ENCODE measurements around the gene C12orf54.
"Not testable (repeated sequence)": the region's sequence is repeated elsewhere in the genome, so short reads cannot be mapped to it uniquely, and the experiment has no call there.

The C12orf54 gene

DNA sequence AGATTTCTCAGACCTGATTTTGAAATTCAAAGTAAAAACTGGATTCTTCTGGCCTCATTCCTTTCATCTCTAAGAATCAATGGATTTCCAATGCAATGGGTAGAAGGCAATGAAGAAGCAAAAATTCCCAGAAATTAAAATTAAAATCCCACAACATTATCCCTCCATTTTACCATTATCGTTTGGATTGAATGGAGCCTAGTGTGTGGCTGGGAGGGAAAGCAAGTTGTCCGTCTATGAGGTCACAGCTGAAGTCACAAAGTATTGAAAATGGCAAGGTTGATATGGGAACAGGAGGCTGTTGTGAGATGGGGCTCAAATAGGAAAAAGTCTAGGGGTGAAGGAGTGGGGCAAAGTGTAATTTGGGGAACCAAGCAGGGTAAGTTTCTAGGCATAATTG, at the start of gene C12orf54:
TSS of gene C12orf54 (plus strand) at position 301 of the 400 bp plus-strand sequence. CDS start 799 bp downstream, outside the sequence.
- DNase-seq = no peak

DNA sequence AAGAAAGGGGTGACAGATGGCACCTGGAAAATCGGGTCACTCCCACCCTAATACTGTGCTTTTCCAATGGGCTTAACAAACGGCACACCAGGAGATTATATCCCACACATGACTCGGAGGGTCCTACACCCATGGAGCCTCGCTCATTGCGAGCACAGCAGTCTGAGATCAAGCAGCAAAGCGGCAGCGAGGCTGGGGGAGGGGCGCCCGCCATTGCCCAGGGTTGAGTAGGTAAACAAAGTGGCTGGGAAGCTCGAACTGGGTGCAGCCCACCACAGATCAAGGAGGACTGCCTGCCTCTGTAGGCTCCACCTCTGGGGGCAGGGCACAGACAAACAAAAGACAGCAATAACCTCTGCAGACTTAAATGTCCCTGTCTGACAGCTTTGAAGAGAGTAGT, 48.3 kb upstream of the C12orf54 start:
- DNase-seq = not testable (repeated sequence)

DNA sequence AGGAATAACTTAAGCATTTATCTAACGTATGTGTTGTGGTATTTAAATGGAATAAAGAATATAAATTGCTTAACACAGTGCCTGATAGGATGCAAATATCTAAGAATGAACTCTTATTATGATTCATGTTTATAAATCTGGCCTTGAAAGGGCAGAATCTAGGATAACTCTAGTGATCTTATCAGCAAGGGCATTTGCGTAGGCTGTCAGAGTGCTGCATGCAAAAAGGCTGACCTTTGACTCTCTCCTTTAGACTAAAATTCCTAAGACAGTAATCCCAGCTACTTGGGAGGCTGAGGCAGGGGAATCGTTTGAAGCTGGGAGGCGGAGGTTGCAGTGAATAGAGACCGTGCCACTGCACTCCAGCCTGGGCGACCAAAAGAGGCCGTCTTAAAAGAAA, 41.2 kb upstream of the C12orf54 start:
- no peak for DNase-seq

DNA sequence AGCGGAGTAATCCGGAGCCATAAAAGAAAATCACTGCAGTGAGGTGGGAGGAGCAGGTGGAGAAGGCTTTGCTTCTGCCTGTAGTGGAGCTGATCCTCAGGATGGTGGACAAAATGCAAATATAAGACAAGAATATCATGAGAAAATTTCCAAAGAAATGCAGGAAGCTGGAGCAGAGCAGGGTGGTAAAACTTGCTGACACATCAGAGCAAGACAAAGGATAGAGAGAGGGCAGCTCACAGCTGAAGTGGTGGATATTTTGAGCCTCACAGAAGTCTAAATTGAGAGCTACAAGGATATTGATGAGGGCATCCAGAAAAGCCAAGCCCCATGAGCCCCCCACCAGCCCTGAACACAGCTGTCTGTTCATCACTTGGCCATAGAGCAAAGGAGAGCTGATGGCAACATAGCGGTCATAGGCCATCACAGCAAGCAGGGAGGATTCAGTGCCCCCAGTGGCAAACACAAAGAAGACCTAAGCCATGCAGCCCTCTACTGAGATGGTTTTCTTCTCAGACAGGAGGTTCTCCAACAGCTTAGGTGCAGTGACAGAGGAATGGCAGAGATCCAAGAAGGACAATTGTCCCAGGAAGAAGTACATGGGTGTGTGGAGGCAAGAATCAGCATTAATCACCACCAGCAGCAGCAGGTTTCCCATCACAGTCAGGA, 40.0 kb upstream of the C12orf54 start:
- peak; percentile 43 for DNase-seq

DNA sequence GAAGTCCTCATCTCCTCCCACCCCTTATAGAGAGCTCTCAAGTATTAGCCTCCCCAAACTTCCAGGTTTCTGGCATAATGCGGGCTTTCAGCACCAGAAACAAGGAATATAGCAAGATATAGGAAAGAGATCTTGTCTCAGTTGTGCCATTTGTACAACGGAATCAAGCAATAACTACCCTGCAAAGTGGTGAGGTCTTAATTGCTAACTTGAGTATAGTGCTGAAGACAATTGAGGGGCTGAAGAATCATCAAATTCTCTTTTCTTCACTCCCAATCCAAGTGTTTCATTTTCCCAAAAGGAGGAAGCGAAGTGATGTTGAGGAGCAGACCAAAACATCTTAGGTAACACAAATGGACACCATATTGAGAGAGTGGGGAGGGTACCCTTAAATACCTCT, 36.8 kb upstream of the C12orf54 start:
- DNase-seq = no peak

DNA sequence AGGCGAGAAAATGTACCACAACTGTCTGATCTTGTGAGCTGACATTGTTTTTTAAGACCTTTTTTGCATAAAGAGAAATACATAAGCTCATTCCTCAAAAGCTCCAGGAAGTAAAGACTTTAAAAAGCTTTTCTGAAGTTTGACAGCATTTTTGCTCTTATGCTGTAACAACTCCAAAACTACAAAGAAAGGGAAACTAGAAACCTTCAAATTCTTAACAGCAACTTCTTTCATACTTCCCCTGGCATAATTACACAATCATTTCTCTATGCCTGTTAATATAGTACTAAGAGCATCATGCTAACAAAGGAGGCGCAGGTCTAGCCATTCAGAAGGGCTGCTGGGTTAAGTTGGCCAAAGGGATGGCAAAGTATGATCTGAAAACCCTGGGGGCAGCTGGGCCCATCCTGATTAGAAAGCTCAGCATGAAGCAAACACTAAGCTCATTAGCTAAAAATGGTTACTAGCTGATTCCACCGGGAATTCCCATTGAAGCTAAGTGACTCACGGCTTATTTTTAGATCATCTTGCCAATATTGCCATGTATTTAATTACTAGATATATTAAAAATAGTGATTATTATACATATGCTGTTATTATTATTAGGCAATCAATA, 36.0 kb upstream of the C12orf54 start:
- DNase-seq = no peak

DNA sequence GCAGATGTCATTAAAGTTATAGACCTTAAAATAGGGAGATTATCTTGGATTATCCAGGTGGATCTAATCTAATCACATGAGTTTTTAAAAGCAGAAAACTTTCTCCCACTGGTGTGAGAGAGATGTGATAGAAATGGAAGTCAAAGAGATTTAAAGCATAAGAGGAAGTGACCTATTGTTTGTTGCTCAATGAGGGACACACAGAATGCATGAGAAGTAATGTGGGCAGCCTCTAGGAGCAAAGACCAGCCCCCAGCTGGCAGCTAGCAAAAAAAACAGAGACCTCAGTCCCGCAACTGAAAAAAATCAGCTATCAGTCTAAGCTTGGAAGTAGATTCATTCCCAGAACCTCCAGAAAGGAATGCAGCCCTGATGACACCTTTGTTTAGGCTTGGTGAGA, 34.5 kb upstream of the C12orf54 start:
- peak; percentile 45 for DNase-seq

DNA sequence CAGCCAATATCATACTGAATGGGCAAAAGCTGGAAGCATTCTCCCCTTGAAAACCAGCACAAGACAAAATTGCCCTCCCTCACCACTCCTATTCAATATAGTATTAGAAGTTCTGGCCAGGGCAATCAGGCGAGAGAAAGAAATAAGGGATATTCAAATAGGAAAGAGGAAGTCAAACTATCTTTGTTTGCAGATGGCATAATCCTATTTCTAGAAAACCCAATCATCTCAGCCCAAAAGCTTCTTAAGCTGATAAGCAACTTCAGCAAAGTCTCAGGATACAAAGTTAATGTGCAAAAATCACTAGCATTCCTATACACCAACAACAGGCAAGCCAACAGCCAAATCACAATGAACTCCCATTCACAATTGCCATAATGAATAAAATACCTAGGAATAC, 30.9 kb upstream of the C12orf54 start:
- DNase-seq = peak; percentile 85

DNA sequence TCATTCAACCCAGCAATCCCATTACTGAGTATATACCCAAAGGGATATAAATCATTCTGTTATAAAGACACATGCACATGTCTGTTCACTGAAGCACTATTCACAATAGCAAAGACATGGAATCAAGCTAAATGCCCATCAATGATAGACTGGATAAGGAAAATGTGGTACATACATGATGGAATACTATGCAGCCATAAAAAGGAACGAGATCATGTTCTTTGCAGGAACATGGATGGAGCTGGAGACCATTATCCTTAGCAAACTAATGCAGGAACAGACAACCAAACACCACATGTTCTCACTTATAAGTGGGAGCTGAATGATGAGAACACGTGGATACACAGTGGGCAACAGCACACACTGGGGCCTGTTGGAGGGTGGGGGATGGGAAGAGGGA, 29.3 kb upstream of the C12orf54 start:
- not testable (repeated sequence) for DNase-seq

DNA sequence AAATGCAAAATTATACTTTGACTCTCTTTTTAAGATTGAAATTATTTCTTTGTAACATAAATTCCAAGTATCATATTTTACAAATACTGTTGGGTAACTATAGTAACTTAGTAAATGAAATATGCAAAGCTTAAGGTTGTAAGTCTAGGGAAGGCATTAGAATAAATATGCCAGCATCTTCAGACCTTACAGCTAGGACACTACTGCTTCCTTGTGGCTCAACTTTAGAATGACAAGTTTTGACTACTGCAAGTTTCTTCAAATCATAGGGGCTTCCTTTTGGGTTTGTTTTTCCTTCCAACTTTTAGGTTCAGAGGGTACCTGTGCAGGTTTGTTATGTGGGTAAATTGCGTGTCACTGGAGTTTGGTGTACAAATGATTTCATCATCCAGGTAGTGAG, 27.6 kb upstream of the C12orf54 start:
- DNase-seq = peak; percentile 74

DNA sequence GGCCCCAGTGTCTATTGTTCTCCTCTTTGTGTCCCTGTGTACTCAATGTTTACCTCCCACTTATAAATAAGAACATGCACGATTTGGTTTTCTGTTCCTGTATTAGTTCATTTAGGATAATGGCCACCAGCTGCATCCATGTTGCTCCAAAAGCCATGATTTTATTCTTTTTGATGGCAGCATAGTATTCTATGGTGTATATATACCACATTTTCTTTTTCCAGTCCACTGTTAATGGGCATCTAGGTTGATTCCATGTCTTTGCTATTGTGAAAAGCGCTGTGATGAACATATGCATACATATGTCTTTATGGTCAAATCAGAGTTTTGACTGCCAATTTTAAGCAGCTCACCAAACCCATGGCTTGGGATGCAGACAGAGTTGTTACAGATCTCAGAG, 27.2 kb upstream of the C12orf54 start:
- DNase-seq = no peak

DNA sequence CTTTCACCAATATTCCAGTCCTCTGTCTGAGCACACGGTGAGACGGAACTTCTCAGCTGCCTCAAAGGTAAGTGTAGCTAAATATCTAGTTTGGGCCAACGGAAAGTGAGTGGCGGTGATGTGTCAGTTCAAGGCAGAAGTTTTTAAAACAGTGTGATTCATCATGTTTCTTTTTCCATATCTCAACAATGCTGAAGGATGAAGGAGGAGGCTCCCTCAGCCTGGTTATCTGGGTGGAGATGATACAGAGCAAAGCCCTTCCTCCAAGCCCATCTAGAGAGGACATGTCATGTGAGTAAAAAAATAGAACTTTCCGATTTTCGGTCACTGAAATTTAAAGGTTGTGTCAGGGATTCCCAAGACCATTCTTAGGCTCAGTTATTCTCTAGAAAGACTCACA, 23.0 kb upstream of the C12orf54 start:
- peak; percentile 34 for DNase-seq

DNA sequence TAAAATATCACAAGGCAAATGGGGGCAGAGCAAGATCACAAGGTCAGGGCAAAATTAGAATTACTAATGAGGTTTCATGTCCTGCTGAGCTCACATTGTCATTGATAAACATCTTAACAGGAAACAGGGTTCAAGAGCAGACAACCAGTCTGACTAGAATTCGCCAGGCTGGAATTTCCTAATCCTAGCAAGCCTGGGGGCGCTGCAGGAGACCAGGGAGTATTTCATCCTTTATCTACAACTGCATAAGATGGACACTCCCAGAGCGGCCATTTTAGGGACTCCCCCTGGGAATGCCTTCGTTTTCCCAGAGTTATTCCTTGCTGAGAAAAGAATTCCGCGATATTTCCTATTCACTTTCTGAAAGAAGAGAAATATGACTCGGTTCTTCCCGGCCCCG, 13.3 kb upstream of the C12orf54 start:
- DNase-seq = not testable (repeated sequence)

DNA sequence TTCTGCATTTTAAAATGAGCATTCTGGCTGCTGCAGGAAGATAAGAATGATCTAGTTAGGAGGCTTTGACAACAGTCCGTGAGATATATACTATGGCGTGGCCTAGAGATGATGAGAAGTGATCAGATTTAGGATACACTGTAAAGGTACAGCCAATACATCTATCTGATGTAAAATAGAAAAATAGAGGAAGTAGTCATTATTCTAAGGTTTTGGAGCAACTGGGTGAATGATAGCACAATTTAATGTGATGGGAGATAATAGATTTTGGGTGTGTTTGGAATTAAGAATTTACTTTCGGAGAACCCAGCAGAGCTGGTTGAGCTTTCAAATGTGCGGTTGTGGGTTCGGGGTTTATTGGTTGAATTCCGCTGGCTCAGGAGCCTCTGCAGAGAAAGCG, 10.0 kb upstream of the C12orf54 start, which contains the start of gene ANP32D:
TSS of gene ANP32D (plus strand) at position 301 of the 400 bp plus-strand sequence. CDS start 106 bp downstream, outside the sequence.
- DNase-seq = no peak

DNA sequence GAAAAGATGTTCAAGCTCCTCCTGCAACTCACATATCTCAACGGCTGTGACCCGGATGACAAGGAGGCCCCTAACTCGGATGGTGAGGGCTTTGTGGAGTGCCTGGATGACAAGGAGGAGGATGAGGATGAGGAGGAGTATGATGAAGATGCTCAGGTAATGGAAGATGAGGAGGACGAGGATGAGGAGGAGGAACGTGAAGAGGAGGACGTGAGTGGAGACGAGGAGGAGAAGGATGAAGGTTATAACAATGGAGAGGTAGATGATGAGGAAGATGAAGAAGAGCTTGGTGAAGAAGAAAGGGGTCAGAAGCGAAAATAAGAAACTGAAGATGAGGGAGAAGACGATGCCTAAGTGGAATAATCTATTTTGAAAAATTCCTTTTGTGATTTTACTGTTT, 9.2 kb upstream of the C12orf54 start:
- no peak for DNase-seq

DNA sequence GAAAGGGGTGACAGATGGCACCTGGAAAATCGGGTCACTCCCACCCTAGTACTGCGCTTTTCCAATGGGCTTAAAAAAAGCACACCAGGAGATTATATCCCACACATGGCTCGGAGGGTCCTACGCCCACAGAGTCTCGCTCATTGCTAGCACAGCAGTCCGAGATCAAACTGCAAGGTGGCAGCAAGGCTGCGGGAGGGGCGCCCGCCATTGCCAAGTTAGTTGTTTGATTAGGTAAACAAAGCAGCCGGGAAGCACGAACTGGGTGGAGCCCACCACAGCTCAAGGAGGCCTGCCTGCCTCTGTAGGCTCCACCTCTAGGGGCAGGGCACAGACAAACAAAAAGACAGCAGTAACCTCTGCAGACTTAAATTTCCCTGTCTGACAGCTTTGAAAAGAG, 7.8 kb upstream of the C12orf54 start:
- DNase-seq = not testable (repeated sequence)

DNA sequence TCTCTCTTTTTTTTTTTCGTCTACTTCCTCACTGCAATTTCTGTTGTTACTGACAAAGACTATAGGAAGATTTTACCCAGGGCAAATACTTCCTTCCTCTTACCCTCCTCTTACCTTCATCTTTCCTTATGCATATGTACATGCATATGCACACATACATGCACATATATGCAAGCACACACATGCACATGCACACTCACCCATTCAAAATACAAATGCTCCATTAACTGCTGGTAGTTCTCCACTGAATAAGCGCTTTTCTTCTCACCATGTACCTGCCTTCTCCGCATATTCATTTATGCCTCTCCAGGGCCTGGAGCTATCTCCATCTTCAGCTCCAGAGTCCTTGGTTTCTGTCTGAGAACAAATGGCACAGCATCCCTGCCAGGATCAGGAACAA, 632 bp downstream of the C12orf54 start:
- DNase-seq = no peak

DNA sequence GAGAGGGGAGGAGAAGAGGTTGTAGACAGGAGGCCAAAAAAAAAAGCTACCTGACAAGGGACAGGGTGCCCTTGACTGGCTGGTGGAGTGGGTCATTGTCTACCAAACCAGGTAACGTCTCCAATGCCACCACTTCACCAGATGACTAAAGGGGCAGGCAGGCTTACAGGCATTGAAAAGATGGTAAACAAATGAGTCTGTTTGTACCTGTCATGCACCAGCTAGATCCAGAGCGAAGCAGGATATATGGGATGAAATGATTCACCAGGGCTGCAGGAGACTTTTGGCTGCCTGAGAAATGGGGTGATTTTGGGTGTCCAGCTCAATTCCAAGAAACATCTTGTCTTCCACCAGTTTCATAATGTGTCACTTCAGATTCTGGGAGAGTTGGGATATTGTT, 4.0 kb downstream of the C12orf54 start:
- DNase-seq = no peak

DNA sequence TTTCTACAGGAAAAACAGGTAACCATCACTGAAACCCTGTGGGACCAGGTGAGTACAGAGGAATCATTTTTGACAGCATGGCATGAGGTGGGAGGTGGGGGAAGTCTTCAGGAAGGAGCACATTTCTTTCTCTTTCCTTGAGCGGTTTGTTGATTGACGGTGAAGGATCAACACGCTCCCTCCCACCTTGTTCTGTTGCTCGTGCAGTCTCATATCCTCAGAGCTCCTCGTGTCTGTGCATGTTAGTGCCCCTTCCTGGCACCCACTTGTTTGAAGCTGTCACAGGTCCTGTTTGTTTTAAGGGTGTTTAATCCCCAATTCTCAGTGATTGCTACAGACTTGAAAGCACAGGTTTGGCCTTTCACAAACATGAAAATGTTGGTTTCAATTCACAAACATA, 4.4 kb downstream of the C12orf54 start:
- DNase-seq = no peak

DNA sequence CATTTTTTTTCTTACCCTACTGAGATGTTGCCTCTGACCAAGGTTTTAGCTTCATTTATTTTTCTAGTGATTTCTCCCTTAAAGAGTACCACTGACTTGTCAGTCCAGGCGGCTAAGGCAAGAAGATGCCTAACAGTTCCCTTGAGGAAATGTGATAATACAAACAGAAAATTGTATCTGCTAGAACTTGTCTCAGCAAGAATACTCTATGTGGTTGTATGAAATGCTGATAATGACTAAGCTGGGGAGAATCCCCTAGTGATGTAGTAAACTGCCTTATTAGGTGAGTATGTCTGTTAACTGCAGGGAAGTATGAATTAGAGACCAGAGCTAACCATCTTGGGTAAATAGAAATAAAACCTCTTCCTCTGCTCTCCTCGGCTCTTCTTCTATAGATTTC, 6.7 kb downstream of the C12orf54 start:
- no peak for DNase-seq

DNA sequence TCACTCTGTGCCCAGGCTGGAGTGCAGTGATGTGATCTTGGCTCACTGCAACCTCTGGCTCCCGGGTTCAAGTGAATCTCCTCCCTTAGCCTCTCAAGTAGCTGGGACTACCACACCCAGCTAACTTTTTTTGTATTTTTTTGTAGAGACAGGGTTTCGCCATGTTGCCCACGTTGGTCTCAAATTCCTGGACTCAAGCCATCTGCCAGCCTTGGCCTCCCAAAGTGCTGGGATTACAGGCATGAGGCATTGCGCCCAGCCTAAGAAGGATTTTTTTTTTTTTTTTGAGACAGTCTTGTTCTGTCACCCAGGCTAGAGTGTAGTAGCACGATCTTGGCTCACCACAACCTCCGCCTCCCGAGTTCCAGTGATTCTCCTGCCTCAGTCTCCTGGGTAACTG, 7.2 kb downstream of the C12orf54 start:
- not testable (repeated sequence) for DNase-seq

DNA sequence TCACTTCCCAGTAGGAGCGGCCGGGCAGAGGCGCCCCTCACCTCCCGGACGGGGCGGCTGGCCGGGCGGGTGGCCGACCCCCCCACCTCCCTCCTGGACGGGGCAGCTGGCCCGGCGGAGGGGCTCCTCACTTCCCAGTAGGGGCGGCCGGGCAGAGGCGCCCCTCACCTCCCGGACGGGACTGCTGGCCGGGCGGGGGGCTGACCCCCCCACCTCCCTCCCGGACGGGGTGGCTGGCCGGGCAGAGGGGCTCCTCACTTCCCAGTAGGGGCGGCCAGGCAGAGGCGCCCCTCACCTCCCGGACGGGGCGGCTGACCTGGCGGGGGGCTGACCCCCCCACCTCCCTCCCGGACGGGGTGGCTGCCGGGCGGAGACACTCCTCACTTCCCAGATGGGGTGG, 18.0 kb downstream of the C12orf54 start:
- not testable (repeated sequence) for DNase-seq

DNA sequence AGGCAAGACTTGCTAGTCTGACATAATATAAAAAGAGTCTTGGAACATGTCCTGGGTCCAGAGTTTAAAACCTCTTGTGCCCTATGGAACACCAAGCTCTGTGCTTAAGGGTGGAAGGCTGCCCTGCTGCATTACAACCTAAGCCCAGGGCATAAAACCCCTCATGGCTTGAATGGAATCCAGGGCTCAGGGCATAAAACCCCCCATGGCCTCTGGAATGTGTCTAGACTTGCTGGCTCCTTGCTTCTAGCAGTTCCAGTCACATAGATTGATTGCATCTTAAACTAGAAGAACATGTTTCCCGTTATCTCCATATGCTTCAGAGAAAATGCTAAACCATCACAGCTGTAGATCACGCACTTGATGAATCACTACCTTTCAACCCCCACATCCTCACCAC, 24.5 kb downstream of the C12orf54 start:
- DNase-seq = not testable (repeated sequence)

DNA sequence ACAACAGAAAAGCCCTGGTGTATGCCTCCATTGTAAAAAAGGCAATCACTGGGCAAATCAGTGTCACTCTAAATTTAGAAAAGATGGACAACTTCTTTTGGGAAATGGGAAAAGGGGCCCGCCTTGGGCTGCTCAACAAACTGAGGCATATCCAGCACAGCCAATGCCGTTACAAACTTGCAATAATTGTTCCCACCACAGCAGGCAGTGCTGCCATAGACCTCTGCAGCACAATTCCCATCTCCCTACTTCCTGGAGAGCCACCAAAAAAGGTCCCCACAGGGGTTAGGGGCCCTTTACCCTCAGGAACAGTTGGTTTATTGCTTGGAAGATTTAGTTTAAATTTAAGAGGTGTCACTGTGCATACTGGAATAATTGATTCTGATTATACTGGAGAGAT, 26.7 kb downstream of the C12orf54 start:
- no peak for DNase-seq

DNA sequence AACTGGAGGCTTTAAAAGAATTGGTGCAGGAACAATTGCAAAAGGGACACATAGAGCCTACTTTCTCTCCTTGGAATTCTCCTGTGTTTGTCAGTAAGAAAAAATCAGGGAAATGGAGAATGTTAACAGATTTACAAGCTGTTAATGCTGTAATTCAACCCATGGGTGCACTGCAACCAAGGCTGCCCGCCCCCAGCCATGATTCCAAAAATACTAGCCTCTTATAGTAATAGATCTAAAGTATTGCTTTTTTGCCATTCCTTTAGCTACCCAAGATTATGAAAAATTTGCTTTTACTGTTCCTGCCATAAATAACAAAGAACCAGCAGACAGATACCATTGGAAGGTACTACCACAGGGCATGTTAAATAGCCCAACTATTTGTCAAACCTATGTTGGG, 27.8 kb downstream of the C12orf54 start:
- DNase-seq = no peak
